Vagina (tissue), 2 donors: ENCODE results near the gene GRIK4. TPM values are rescaled to one million over a fixed set of nuclear protein-coding genes. Genes with fewer than 3 reads are reported as not detected.

Experiments
- DNase-seq, 2 donors: peaks; one replicate each; pipeline ENCODE4 v3.0.0-alpha.2; 2017; ENCODE audit errors: extremely low spot score in 2 of 2
- H3K27ac ChIP-seq: fragments of 200-600 bp; sonication (generic); one replicate; pipeline ENCODE4 v1.5.1; 2019
- H3K27me3 ChIP-seq: fragments of 200-600 bp; sonication (generic); one replicate; pipeline ENCODE4 v1.5.1; 2019
- H3K36me3 ChIP-seq, 2 donors: fragments of 200-600 bp; sonication (generic); one replicate each; pipeline ENCODE4 v1.5.1; 2017 to 2019
- H3K4me1 ChIP-seq: fragments of 200-600 bp; sonication (generic); one replicate; pipeline ENCODE4 v1.5.1; 2019
- H3K4me3 ChIP-seq, 2 donors: fragments of 200-600 bp; sonication (generic); 1 replicate in 1 of 2; 2 replicates in 1 of 2; pipeline ENCODE4 v1.5.1; 2016 to 2019
- H3K9me3 ChIP-seq: fragments of 200-600 bp; sonication (generic); one replicate; pipeline ENCODE4 v1.5.1; 2019
- CTCF ChIP-seq, 3 experiments: fragments of 450-650 bp in 2 of 3; fragments of 200-600 bp in 1 of 3; sonication (generic) in 1 of 3; IDR thresholded peaks; one replicate each; pipeline ENCODE4 v1.5.1; 2017 to 2019; ENCODE audit warnings: antibody characterized with exemption in 3 of 3, mild to moderate bottlenecking in 2 of 3, moderate library complexity in 2 of 3
- POLR2A ChIP-seq, 2 donors: fragments of 450-650 bp; IDR thresholded peaks; one replicate each; pipeline ENCODE4 v1.6.1; 2017; ENCODE audit warnings: antibody characterized with exemption in 2 of 2, mild to moderate bottlenecking in 2 of 2, moderate library complexity in 2 of 2
- POLR2AphosphoS5 ChIP-seq, 2 donors: sonication (generic); formaldehyde crosslinking; IDR thresholded peaks; one replicate each; pipeline ENCODE4 v1.9.0; 2017; ENCODE audit warnings: antibody characterized with exemption in 2 of 2, mild to moderate bottlenecking in 2 of 2, low read depth in 1 of 2; ENCODE audit not compliant: insufficient read depth in 1 of 2
- intact Hi-C: fragments of 100-400 bp; cut with DNase I; formaldehyde crosslinking; loops from one replicate; pipeline ENCODE4 v1.15.1; 2023
- total RNA-seq: library from RNA; depleted of rRNA; stranded (reverse); fragments of >200 nt; gene quantifications from one replicate; pipeline ENCODE4 v1.2.3, GENCODE V29; 2016

GRIK4 gene
- total RNA-seq, 1 donor from 2014 or later: 0.25 TPM

GRCh38 chr11:120471131-120471530 is 40.4 kb upstream of the GRIK4 start:
- Histone ChIP-seq H3K4me3 (no peak overlapping the region), H3K36me3 (peaks cover 0 to 62% of the 10 kb centered on the region in 2 donors), H3K27me3 (no peaks in the 10 kb centered on the region), H3K27ac (no peak overlapping the region), H3K4me1 (no peaks in the 10 kb centered on the region), H3K9me3 (no peaks in the 10 kb centered on the region)
- no peak for TF ChIP-seq POLR2A (IDR thresholded peaks at IDR 0.05)
- TF ChIP-seq POLR2AphosphoS5 (IDR thresholded peaks at IDR 0.05; ENCODE audit: insufficient read depth in 1 of 2, low read depth in 1 of 2): no peak
- TF ChIP-seq CTCF (IDR thresholded peaks at IDR 0.05): no peak
- intact Hi-C loops: no loop called here
- no peak for DNase-seq

- TF ChIP-seq POLR2AphosphoS5 (IDR thresholded peaks at IDR 0.05; ENCODE audit: insufficient read depth in 1 of 2, low read depth in 1 of 2) (no peak), CTCF (IDR thresholded peaks at IDR 0.05) (no peak), POLR2A (IDR thresholded peaks at IDR 0.05) (no peak)
- H3K9me3 ChIP-seq: no peaks in the 10 kb centered on the region
- H3K4me1 ChIP-seq: no peaks in the 10 kb centered on the region
- H3K27me3 ChIP-seq: no peaks in the 10 kb centered on the region
- intact Hi-C loops: no loop called here
- H3K27ac ChIP-seq: no peak overlapping the region
- H3K4me3 ChIP-seq: no peak overlapping the region
- DNase-seq: no peak
- H3K36me3 ChIP-seq: peaks cover 0 to 64% of the 10 kb centered on the region in 2 donors
Measured at GRCh38 chr11:120471994-120472393, 39.6 kb upstream of the GRIK4 start.

- intact Hi-C loops: no loop called here
- TF ChIP-seq CTCF (IDR thresholded peaks at IDR 0.05) (no peak), POLR2AphosphoS5 (IDR thresholded peaks at IDR 0.05; ENCODE audit: insufficient read depth in 1 of 2, low read depth in 1 of 2) (no peak), POLR2A (IDR thresholded peaks at IDR 0.05) (no peak)
- DNase-seq: no peak
- H3K4me1 ChIP-seq: no peaks in the 10 kb centered on the region
- H3K9me3 ChIP-seq: no peaks in the 10 kb centered on the region
- peaks cover 0 to 66% of the 10 kb centered on the region in 2 donors for H3K36me3 ChIP-seq
- H3K27me3 ChIP-seq: no peaks in the 10 kb centered on the region
- no peak overlapping the region for H3K4me3 ChIP-seq
- no peak overlapping the region for H3K27ac ChIP-seq
Measured at GRCh38 chr11:120473503-120473902, 38.0 kb upstream of the GRIK4 start.

GRCh38 chr11:120482149-120482548 is 29.4 kb upstream of the GRIK4 start:
- DNase-seq: no peak
- peaks cover 0 to 80% of the 10 kb centered on the region in 2 donors for H3K36me3 ChIP-seq
- no peak overlapping the region for H3K4me3 ChIP-seq
- no peaks in the 10 kb centered on the region for H3K27me3 ChIP-seq
- no peak overlapping the region for H3K27ac ChIP-seq
- H3K9me3 ChIP-seq: no peaks in the 10 kb centered on the region
- TF ChIP-seq CTCF (IDR thresholded peaks at IDR 0.05): no peak
- no peak for TF ChIP-seq POLR2A (IDR thresholded peaks at IDR 0.05)
- no peak for TF ChIP-seq POLR2AphosphoS5 (IDR thresholded peaks at IDR 0.05; ENCODE audit: insufficient read depth in 1 of 2, low read depth in 1 of 2)
- no peaks in the 10 kb centered on the region for H3K4me1 ChIP-seq
- intact Hi-C loops: no loop called here

- H3K36me3 ChIP-seq: peaks cover 0 to 60% of the 10 kb centered on the region in 2 donors
- no peak overlapping the region for H3K27ac ChIP-seq
- no peak for DNase-seq
- H3K27me3 ChIP-seq: no peaks in the 10 kb centered on the region
- H3K4me3 ChIP-seq: no peak overlapping the region
- intact Hi-C loops: no loop called here
- H3K9me3 ChIP-seq: no peaks in the 10 kb centered on the region
- no peaks in the 10 kb centered on the region for H3K4me1 ChIP-seq
- TF ChIP-seq POLR2AphosphoS5 (IDR thresholded peaks at IDR 0.05; ENCODE audit: insufficient read depth in 1 of 2, low read depth in 1 of 2) (no peak), POLR2A (IDR thresholded peaks at IDR 0.05) (no peak), CTCF (IDR thresholded peaks at IDR 0.05) (no peak)
Measured at GRCh38 chr11:120484722-120485121, 26.8 kb upstream of the GRIK4 start.
